NCI-H774 (cell line): ENCODE measurements around the gene SCAF11.
"Not testable (repeated sequence)": the region's sequence is repeated elsewhere in the genome, so short reads cannot be mapped to it uniquely, and the experiment has no call there.

ENCODE experiments used
- DNase-seq: peaks from one replicate; lab custom pipeline; 2025; lab: John Stamatoyannopoulos, UW

SCAF11 gene, protein sequence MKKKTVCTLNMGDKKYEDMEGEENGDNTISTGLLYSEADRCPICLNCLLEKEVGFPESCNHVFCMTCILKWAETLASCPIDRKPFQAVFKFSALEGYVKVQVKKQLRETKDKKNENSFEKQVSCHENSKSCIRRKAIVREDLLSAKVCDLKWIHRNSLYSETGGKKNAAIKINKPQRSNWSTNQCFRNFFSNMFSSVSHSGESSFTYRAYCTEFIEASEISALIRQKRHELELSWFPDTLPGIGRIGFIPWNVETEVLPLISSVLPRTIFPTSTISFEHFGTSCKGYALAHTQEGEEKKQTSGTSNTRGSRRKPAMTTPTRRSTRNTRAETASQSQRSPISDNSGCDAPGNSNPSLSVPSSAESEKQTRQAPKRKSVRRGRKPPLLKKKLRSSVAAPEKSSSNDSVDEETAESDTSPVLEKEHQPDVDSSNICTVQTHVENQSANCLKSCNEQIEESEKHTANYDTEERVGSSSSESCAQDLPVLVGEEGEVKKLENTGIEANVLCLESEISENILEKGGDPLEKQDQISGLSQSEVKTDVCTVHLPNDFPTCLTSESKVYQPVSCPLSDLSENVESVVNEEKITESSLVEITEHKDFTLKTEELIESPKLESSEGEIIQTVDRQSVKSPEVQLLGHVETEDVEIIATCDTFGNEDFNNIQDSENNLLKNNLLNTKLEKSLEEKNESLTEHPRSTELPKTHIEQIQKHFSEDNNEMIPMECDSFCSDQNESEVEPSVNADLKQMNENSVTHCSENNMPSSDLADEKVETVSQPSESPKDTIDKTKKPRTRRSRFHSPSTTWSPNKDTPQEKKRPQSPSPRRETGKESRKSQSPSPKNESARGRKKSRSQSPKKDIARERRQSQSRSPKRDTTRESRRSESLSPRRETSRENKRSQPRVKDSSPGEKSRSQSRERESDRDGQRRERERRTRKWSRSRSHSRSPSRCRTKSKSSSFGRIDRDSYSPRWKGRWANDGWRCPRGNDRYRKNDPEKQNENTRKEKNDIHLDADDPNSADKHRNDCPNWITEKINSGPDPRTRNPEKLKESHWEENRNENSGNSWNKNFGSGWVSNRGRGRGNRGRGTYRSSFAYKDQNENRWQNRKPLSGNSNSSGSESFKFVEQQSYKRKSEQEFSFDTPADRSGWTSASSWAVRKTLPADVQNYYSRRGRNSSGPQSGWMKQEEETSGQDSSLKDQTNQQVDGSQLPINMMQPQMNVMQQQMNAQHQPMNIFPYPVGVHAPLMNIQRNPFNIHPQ (N-terminal part only)

DNA sequence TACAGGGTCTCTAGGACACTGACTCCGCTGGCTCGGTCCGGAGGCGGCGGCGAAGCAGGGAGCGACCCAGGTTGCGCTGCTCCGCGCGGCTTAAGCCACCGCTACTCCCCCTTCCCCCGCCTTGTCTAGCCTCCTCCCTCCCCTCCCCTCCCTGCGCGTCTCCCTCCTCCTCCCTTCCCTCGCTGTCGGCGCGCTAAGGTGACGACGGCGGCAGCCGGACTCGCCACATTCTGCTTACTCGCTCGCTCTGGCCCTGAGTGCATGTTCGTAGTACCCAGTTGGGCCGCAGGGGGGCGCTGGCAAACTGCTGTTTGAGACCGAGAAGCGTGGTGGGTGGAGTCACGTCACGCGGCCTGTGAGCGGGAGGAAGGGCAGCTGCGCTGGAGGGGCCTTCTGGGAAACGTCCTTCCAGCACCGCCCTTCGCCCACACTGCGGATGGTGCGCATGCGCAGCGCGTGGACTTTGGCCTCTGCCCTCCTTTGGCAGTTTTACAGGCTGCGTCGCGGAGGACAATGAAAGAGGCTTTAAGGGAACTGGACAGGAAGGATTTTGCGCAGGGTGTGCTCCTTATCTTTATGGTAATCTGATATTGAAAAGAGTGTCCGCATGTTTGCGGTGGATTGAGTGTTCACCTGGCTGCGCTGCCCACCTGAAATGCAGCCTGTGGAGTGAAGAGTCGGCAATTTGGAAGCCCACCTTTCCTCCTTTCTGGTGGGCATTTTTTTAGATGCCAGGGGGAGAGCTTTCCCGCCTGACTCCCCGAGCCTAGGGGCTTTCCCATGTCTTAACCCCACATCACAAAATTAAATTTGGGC lies at the start of gene SCAF11:
TSS of gene SCAF11 (minus strand) at position 107 of the 816 bp plus-strand sequence. CDS start 26,407 bp downstream, outside the sequence.
- DNase-seq, result peak; percentile 100

DNA sequence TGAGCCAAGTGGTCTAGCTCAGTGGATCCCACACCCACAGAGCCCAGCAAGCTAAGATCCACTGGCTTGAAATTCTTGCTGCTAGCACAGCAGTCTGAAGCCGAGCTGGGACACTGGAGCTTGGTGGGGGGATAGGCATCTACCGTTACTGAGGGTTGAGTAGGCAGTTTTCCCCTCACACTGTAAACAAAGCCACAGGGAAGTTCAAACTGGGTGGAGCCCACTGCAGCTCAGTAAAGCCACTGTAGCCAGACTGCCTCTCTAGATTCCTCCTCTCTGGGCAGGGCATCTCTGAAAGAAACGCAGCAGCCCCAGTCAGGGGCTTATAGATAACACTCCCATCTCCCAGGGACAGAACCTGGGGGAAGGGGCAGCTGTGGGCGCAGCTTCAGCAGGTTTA lies 46.7 kb upstream of the SCAF11 start:
- DNase-seq, result not testable (repeated sequence)

DNA sequence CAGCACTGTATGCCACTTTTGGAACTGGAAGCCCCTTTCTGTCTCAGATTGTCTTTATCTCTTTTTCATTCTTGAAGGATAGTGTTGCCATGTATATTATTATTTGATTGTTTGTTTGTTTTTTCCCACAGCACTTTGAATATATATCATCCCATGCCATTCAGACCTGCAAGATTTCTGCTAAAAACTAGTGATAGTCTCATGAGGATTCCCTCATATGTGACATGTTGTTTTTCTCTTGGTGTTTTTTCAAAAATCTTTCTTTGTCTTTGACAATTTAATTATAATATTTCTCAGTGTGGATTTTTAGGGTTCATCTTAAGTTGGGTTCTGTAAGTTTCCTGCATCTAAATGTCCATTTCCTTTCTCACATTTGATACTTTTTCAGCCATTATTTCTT lies 36.8 kb upstream of the SCAF11 start:
- no peak for DNase-seq

DNA sequence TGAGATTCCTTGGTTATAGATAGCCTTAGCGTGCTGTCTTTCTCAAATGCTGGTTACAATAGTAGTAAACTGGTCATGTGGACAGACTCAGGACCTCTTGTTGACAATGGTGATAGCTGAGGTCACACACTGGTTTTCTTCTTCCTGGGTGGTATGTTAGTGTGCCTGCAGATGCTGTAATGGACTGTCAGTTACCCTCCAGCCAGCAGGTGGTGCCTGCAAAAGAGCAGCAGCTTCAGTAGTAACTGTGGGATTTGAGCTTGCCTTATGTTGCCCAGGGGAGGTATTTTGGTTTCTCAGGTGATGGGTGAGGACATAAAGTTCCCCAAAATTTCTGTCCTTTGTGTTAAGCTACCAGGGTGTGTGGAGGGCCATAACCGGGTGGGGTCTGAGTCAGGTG lies 33.7 kb upstream of the SCAF11 start:
- no peak for DNase-seq

DNA sequence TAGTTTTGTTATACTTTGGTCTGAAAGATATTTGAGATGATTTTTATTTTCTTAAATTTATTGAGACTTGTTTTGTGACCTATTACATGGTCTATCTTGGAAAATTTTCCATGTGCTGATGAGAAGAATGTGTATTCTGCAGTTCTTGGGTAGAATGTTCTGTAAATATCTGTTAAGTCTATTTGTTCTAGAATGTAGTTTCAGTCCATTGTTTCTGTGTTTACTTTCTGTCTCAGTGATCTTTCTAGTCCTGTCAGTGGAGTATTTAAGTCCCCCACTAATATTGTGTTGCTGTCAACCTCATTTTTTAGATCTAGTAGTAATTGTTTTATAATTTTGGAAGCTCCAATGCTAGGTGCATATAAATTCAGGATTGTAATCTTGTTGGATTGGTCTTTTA lies 30.4 kb upstream of the SCAF11 start:
- DNase-seq, result no peak

DNA sequence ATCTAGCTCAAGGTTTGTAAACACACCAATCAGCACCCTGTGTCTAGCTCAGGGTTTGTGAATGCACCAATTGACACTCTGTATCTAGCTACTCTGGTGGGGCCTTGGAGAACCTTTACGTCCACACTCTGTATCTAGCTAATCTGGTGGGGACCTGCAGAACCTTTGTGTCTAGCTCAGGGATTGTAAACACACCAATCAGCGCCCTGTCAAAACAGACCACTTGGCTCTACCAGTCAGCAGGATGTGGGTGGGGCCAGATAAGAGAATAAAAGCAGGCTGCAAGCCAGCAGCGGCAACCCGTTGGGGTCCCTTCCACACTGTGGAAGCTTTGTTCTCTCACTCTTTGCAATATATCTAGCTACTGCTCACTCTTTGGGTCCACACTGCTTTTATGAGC lies 28.3 kb upstream of the SCAF11 start:
- not testable (repeated sequence) for DNase-seq

DNA sequence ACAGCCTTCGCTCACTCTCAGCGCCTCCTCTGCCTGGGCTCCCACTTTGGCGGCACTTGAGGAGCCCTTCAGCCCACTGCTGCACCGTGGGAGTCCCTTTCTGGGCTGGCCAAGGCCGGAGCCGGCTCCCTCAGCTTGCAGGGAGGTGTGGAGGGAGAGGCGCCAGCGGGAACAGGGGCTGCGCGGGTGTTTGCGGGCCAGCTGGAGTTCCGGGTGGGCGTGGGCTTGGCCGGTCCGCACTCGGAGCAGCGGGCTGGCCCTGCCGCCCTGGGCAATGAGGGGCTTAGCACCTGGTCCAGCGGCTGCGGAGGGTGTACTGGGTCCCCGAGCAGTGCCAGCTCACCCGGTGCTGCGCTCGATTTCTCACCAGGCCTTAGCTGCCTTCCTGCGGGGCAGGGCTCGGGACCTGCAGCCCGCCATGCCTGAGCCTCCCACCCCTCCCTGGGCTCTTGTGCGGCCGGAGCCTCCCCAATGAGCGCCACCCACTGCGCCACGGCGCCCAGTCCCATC lies 27.5 kb upstream of the SCAF11 start:
- not testable (repeated sequence) for DNase-seq

DNA sequence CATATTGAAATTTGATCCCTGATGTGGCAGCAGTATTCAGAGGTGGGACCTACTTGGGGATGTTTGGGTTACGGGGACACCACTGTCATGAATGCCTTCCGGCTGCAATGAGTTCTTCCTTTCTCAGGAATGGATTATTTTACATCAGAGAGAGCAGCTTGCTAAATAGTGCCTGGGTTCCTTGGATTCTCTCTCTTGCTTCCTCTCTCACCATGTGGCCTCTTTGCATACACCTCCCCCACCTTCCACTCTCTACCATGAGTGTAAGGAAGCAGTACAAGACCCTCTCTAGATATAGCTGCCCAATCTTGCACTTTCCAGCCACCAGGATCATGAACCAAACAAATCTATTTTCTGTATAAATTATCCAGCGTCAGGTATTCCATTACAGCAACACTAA lies 15.4 kb upstream of the SCAF11 start:
- DNase-seq, result no peak

DNA sequence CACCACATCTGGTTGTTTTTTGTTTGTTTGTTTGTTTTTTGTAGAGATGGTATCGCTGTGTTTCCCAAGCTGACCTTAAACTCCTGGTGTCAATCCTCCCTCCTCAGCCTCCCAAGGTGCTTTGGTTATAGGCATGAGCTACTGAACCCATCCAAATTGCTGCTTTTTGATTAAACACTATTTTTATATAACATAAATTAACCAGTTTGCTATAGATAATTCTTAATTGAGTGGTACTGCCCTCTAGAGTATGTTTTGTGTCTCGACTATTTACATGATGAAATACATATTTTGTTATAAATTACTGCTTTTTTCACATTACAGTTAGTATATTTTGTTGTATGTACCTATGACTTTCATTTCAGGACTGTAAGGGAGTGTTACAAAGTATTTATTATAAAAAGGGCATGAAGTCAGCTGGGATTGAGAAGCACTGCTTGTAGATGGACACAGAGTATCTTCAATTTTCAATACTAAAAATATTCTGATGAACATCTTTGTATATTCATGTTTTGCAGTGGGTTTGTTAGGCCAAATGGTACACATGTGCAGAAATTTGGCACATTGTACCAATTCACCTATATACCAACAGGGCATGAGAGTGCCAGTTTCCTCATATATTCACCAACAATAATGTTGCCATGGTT lies 14.9 kb upstream of the SCAF11 start:
- no peak for DNase-seq

DNA sequence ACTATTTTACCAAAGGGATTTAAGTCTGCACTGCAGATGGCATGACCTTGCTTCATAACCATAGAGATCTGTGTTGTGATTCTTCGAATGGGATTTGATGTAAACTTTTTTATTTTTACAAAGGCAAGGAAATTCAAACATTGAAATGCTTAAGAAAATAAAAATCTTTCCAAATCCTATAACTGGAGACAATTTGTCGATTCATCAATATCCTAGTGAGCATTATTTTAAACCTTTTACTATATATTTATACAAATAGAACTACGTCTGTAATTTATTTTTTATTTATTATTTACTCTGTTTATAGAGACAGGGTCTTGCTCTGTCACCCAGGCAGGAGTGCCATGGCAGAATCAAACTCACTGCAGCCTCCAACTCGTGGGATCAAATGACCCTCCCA lies 14.3 kb upstream of the SCAF11 start:
- no peak for DNase-seq

DNA sequence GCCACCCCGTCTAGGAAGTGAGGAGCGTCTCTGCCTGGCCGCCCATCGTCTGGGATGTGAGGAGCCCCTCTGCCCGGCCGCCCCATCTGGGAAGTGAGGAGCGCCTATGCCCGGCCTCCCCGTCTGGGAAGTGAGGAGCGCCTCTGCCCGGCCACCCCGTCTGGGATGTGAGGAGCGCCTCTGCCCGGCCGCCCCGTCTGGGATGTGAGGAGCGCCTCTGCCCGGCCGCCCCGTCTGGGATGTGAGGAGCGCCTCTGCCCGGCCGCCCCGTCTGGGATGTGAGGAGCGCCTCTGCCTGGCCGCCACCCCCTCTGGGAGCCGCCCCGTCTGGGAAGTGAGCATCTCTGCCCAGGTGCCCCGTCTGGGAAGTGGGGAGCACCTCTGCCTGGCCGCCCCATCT lies 9.7 kb upstream of the SCAF11 start:
- DNase-seq, result not testable (repeated sequence)

DNA sequence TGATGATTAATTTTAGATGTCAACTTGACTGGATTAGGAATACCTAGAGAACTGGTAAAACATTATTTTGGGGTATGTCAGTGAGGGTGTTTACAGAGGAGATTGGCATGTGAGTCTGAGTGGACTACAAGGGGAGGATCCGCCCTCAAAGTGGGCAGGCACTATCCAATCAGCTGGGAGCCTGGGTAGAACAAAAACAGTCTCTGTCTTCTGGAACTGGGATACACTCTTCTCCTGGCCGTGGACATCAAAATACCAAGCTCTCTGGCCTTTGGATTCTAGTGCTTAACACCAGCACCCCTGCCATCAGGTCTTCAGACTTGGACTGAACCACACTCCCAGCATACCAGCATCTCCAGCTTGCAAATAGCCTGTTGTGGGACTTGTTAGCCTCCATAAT lies 4.4 kb upstream of the SCAF11 start:
- no peak for DNase-seq

DNA sequence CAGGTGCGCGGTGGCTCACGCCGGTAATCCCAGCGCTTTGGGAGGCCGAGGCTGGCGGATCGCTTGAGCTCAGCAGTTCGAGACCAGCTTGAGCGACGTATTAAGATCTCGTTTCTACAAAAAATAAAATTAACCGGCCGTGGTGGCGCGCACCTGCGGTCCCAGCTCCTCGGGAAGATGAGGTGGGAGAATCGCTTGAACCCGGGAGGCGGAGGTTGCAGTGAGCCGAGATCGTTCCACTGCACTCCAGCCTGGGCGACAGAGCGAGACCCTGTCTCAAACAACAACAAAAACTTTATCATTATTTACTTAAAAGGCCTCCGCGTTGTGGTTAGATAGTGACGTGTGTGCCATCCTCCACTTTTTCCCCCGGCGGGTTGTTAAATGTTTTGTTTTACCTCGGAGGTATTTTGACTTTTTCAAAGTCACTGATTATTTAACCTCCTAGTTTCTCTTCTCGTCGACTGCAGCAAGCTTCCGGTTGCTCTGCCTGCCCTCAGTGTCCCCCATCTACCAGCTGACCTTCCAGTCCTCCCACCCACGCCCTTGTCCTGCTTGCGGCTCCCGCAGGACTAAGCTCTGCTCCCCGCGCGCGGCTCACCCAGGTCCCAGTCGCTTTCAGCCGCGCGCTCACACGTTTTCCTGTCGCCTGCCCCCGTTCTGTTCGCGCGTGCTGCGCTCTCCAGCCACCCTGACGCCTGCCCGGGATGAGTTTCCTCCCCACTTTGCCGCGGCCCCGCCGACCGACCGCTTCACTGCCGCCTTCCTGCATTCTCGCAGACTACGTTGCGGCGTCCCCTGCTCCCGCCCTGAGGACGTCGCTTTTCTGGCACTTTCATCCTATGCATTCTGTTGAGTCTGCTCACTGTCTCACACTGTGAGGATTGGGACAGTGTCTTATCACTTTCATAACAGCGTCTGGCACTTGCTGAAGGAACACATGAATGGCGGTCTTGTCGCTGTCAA lies 1.2 kb upstream of the SCAF11 start:
- DNase-seq, result peak; percentile 69

DNA sequence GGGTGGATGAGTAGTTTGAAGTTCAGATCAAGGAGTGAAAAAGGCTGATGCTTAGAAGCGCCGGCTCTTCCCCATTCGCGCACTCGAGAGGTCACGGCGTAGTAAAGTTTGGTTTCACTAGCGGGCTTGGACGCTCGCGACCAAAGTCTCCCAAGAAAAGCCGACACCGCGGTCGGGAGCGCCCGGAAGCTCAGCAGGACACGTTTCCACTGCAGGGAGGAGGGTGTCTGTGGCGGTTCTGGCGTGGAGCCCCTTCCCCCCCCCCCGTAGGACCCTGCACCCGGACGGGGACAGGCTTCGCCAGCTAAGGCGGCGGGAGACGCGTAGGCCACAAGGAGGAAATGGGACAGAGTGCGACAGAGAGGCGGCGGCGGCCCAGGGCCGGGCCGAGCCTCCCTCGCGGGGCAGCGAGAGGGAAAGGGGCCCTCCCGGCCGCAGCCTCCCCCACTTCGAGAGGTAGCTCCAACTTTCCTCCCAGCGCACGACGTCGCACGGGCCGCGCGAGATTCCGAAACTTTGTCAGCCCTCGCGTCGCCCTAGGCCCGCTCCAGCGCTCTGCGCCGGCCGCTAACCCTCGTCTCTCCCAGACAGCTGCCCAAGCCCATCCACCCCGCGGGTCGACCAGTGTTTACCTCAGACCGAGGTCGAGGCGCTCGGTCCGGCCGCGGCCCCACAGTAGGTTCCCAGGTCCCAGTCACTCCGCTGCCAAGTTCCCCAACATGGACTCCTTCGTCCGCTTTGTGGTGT lies 480 bp downstream of the SCAF11 start:
- DNase-seq, result peak; percentile 69

DNA sequence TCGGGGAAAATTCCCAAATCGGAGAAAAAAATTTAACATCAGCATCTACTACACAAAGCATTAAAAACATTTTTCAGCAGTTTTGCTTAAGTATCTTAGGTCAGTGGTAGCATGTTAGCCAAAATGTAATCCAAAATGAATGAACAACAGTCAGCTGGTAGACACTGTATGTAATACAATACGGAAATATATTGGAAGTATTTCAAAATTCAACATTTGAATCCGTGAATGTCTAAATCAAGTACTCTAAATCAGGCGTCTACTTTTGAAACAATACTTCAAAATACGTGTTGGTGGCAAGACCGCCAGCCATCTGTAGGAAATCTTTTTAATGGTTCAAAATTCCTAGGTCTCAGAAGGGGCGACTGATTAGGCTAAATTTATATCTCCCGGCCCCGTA lies 1.1 kb downstream of the SCAF11 start:
- no peak for DNase-seq

DNA sequence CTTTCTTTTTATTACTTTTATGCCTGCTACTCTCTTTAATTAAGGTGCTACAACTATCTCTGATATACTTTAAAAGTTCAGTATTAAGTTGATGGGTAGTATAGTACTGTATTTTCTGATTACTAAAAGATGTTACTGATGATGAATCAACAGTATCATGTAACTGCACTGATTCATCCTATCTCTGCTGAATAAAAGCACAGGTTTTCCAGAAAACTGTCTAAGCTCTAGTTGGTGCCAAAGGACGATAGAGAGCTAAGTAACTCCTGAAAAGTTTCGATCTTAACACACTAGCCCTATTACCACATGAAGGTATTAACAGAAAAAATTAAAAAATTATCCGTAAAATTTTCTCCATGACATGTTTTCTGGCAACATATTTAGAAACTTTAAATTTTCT lies 2.1 kb downstream of the SCAF11 start:
- no peak for DNase-seq

DNA sequence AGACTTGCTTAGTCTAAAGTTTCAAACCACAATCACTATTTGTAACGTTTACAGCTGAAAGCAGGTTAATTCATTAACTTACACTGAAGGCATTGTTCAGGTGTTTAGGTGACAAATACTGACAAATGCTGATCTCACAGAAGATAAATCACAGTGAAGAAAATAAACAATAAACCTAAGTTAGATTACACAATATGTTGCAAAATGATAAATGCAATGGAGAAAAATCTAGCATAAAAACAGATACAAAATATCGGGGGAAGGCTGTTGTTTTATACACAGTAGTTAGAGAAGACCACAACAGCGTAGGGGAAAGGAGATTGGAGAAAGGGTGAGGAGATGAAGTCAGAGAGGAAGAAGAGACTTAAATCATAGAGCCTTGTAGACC lies 3.0 kb downstream of the SCAF11 start:
- no peak for DNase-seq

DNA sequence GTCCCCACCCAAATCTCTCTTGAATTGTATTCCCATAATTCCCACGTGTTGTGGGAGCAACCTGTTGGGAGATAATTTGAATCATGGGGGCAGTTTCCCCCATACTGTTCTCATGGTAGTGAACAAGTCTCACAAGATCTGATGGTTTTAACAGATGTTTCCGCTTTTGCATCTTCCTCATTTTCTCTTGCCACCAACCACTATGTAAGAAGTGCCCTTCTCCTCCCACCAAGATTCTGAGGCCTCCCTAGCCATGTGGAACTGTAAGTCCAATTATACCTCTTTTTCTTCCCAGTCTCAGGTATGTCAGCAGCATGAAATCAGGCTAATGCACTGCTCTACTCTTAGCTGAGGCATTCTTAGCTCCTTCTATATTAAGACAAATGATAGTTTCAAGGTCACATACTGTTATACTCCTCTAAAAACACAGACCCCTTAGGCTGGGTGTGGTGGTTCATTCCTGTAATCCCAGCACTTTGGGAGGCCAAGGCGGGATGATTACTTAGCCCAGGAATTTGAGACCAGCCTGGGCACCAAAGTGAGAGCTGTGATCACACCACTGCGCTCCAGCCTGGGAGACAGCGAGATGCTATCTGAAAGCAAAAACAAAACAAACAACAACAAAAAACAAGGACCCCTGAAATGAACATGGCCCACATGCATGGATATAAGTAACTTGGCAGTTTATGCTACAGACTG lies 3.6 kb downstream of the SCAF11 start:
- DNase-seq, result no peak
